ENCODE data around the gene SLC37A1. TPM values are rescaled to one million over a fixed set of nuclear protein-coding genes. Genes with fewer than 3 reads are reported as not detected.

Gene SLC37A1
- total RNA-seq, 1 experiment from 2014 or later: 38.3 TPM

GRCh38 chr21:42607102-42607501 lies 93.5 kb downstream of the SLC37A1 start:
- Histone ChIP-seq H3K4me2 (ENCODE audit: low read length) (no peak overlapping the region), H3K9ac (ENCODE audit: low read length) (no peak overlapping the region), H3K4me1 (ENCODE audit: insufficient read depth, low read length) (no peaks in the 10 kb centered on the region), H3K27ac (ENCODE audit: low read length) (no peak overlapping the region), H3K36me3 (ENCODE audit: low read depth, low read length) (no peaks in the 10 kb centered on the region), H2AFZ (ENCODE audit: low read length) (no peak overlapping the region), H3K9me2 (replicated peaks; ENCODE audit: low read length) (no peaks in the 10 kb centered on the region), H3K27me3 (ENCODE audit: low read length) (peaks cover 12% of the 10 kb centered on the region), H4K20me1 (ENCODE audit: low read length) (no peaks in the 10 kb centered on the region), H3K79me2 (ENCODE audit: low read length) (no peaks in the 10 kb centered on the region), H3K4me3 (ENCODE audit: low read length) (no peak overlapping the region), H3F3A (ENCODE audit: low read length, unreplicated experiment) (no peaks in the 10 kb centered on the region), H3K9me3 (ENCODE audit: low read length) (no peaks in the 10 kb centered on the region)
- BruUV-seq (replicated peaks): no TSS peak
- ChIA-PET POLR2A (ENCODE audit: unreplicated experiment) (no interaction called here), CTCF (interaction anchor here (0.5 kb wide), 1 partner anchor 114 kb away, joined by 3 read pairs; no protein-coding TSS in a partner anchor)
- TF ChIP-seq EZH2phosphoT487 (IDR thresholded peaks at IDR 0.05; ENCODE audit: borderline replicate concordance, low read length): no peak
- no peak for TF ChIP-seq CTCF (conservative IDR thresholded peaks at IDR 0.05; ENCODE audit: low read depth, low read length)
- no peak for TF ChIP-seq EZH2 (IDR thresholded peaks at IDR 0.05; ENCODE audit: low read length, unreplicated experiment)
- DNase-seq (no peak), ATAC-seq (no peak)
- intact Hi-C loops (cut with micrococcal nuclease): no loop called here

- ATAC-seq: no peak
- no peak overlapping the region for H3K27ac ChIP-seq (ENCODE audit: low read length)
- no peaks in the 10 kb centered on the region for H4K20me1 ChIP-seq (ENCODE audit: low read length)
- ChIA-PET CTCF (no interaction called here), POLR2A (ENCODE audit: unreplicated experiment) (no interaction called here)
- H3F3A ChIP-seq (ENCODE audit: low read length, unreplicated experiment): no peaks in the 10 kb centered on the region
- no peaks in the 10 kb centered on the region for H3K9me2 ChIP-seq (replicated peaks; ENCODE audit: low read length)
- no peak overlapping the region for H2AFZ ChIP-seq (ENCODE audit: low read length)
- no peaks in the 10 kb centered on the region for H3K79me2 ChIP-seq (ENCODE audit: low read length)
- H3K36me3 ChIP-seq (ENCODE audit: low read depth, low read length): no peaks in the 10 kb centered on the region
- H3K4me2 ChIP-seq (ENCODE audit: low read length): no peak overlapping the region
- H3K9ac ChIP-seq (ENCODE audit: low read length): no peak overlapping the region
- H3K9me3 ChIP-seq (ENCODE audit: low read length): no peaks in the 10 kb centered on the region
- no peak overlapping the region for H3K4me3 ChIP-seq (ENCODE audit: low read length)
- peaks cover 12% of the 10 kb centered on the region for H3K27me3 ChIP-seq (ENCODE audit: low read length)
- no peak for DNase-seq
- BruUV-seq (replicated peaks): no TSS peak
- intact Hi-C loops (cut with micrococcal nuclease): no loop called here
- H3K4me1 ChIP-seq (ENCODE audit: insufficient read depth, low read length): no peaks in the 10 kb centered on the region
- TF ChIP-seq EZH2 (IDR thresholded peaks at IDR 0.05; ENCODE audit: low read length, unreplicated experiment): no peak
Measured at GRCh38 chr21:42607525-42608102, 94.0 kb downstream of the SLC37A1 start.

GRCh38 chr21:42608446-42608845 lies 94.8 kb downstream of the SLC37A1 start:
- Histone ChIP-seq H2AFZ (ENCODE audit: low read length) (no peak overlapping the region), H4K20me1 (ENCODE audit: low read length) (no peaks in the 10 kb centered on the region), H3K27ac (ENCODE audit: low read length) (no peak overlapping the region), H3K4me1 (ENCODE audit: insufficient read depth, low read length) (no peaks in the 10 kb centered on the region), H3K9me3 (ENCODE audit: low read length) (no peaks in the 10 kb centered on the region), H3F3A (ENCODE audit: low read length, unreplicated experiment) (no peaks in the 10 kb centered on the region), H3K9ac (ENCODE audit: low read length) (no peak overlapping the region), H3K4me2 (ENCODE audit: low read length) (no peak overlapping the region), H3K9me2 (replicated peaks; ENCODE audit: low read length) (no peaks in the 10 kb centered on the region), H3K4me3 (ENCODE audit: low read length) (no peak overlapping the region), H3K36me3 (ENCODE audit: low read depth, low read length) (no peaks in the 10 kb centered on the region), H3K79me2 (ENCODE audit: low read length) (no peaks in the 10 kb centered on the region), H3K27me3 (ENCODE audit: low read length) (peaks cover 12% of the 10 kb centered on the region)
- ATAC-seq (no peak), DNase-seq (no peak)
- ChIA-PET CTCF (no interaction called here), POLR2A (ENCODE audit: unreplicated experiment) (interaction anchor here (0.6 kb wide), 1 partner anchor 26 kb away, joined by 8 read pairs; no protein-coding TSS in a partner anchor)
- BruUV-seq (replicated peaks): no TSS peak
- intact Hi-C loops (cut with micrococcal nuclease): no loop called here
- no peak for TF ChIP-seq EZH2phosphoT487 (IDR thresholded peaks at IDR 0.05; ENCODE audit: borderline replicate concordance, low read length)
- TF ChIP-seq EZH2 (IDR thresholded peaks at IDR 0.05; ENCODE audit: low read length, unreplicated experiment): no peak
- TF ChIP-seq CTCF (conservative IDR thresholded peaks at IDR 0.05; ENCODE audit: low read depth, low read length): no peak
